NCI-H774 (cell line): Measurements from ENCODE around the gene ARL10.
"Not testable (repeated sequence)": the region's sequence is repeated elsewhere in the genome, so short reads cannot be mapped to it uniquely, and the experiment has no call there.

ENCODE experiments used
- DNase-seq: peaks from one replicate; lab custom pipeline; 2025; lab: John Stamatoyannopoulos, UW

Gene ARL10

GRCh38 chr5:176388444-176389134 lies 23.3 kb downstream of the ARL10 start, which contains the start of the genes HIGD2A and NOP16:
TSS of gene HIGD2A (plus strand) at chr5:176388751. CDS start at chr5:176388820, 69 bp downstream.
TSS of gene NOP16 (minus strand) at chr5:176388598. CDS start at chr5:176388539, 59 bp downstream.
- peak; percentile 97 for DNase-seq

GRCh38 chr5:176389135-176390123 lies 24.1 kb downstream of the ARL10 start:
- peak; percentile 38 for DNase-seq

- no peak for DNase-seq
Measured at GRCh38 chr5:176391479-176391878, 26.2 kb downstream of the ARL10 start.

GRCh38 chr5:176391999-176392398 lies 26.7 kb downstream of the ARL10 start:
- DNase-seq = no peak

GRCh38 chr5:176392526-176392925 lies 27.2 kb downstream of the ARL10 start:
- DNase-seq = no peak

- DNase-seq = no peak
Measured at GRCh38 chr5:176394096-176394495, 28.8 kb downstream of the ARL10 start.

GRCh38 chr5:176394881-176395675 lies 29.8 kb downstream of the ARL10 start:
- no peak for DNase-seq

GRCh38 chr5:176396330-176396729 lies 31.0 kb downstream of the ARL10 start:
- DNase-seq = no peak

- DNase-seq = no peak
Measured at GRCh38 chr5:176397736-176398420, 32.6 kb downstream of the ARL10 start.

GRCh38 chr5:176400382-176401156 lies 35.3 kb downstream of the ARL10 start:
- DNase-seq = no peak

- no peak for DNase-seq
Measured at GRCh38 chr5:176401281-176402205, 36.3 kb downstream of the ARL10 start.

- no peak for DNase-seq
Measured at GRCh38 chr5:176405656-176406435, 40.6 kb downstream of the ARL10 start.

GRCh38 chr5:176406436-176407052 lies 41.3 kb downstream of the ARL10 start:
- no peak for DNase-seq

- DNase-seq = no peak
Measured at GRCh38 chr5:176407456-176408251, 42.4 kb downstream of the ARL10 start.

GRCh38 chr5:176408252-176408573 lies 42.9 kb downstream of the ARL10 start:
- not testable (repeated sequence) for DNase-seq

- DNase-seq = no peak
Measured at GRCh38 chr5:176408590-176408989, 43.3 kb downstream of the ARL10 start.

- no peak for DNase-seq
Measured at GRCh38 chr5:176409765-176410164, 44.5 kb downstream of the ARL10 start.
